CD14-positive monocyte (primary cell): ENCODE data around the gene ETDC. TPM values are rescaled to one million over a fixed set of nuclear protein-coding genes. Genes with fewer than 3 reads are reported as not detected.

Experiments
- DNase-seq, 3 donors: peaks; one replicate each; pipeline ENCODE4 v3.0.0-alpha.2; 2011 to 2022
- H2AFZ ChIP-seq: 2 replicates; pipeline ENCODE4 v1.6.0; 2012; ENCODE audit warnings: mild to moderate bottlenecking, low read depth, low read length, inconsistent platforms; ENCODE audit not compliant: insufficient read depth, poor library complexity, severe bottlenecking
- H3K27ac ChIP-seq, 2 donors: 1 replicate in 1 of 2; 2 replicates in 1 of 2; pipeline ENCODE4 v1.5.1; 2012 to 2013; ENCODE audit warnings: low read length in 2 of 2, control low read depth in 1 of 2, inconsistent platforms in 1 of 2, low read depth in 1 of 2, mild to moderate bottlenecking in 1 of 2
- H3K27me3 ChIP-seq, 2 donors: one replicate each; pipeline versions ENCODE4 v1.6.0 to v1.6.1; 2011 to 2013; ENCODE audit warnings: low read length in 2 of 2; ENCODE audit not compliant: control insufficient read depth in 2 of 2, insufficient read depth in 2 of 2
- H3K36me3 ChIP-seq, 2 donors: replicated peaks in 1 of 2; 1 replicate in 1 of 2; 2 replicates in 1 of 2; pipeline versions ENCODE4 v1.5.1 to v1.6.1; 2012 to 2013; ENCODE audit warnings: low read length in 2 of 2, control low read depth in 1 of 2, inconsistent platforms in 1 of 2, mild to moderate bottlenecking in 1 of 2; ENCODE audit not compliant: insufficient read depth in 2 of 2, control insufficient read depth in 1 of 2
- H3K4me1 ChIP-seq, 2 donors: 1 replicate in 1 of 2; 2 replicates in 1 of 2; pipeline versions ENCODE4 v1.5.1 to v1.6.1; 2012 to 2013; ENCODE audit warnings: low read length in 2 of 2, control low read depth in 1 of 2, inconsistent platforms in 1 of 2, mild to moderate bottlenecking in 1 of 2, moderate library complexity in 1 of 2; ENCODE audit not compliant: insufficient read depth in 2 of 2, control insufficient read depth in 1 of 2
- H3K4me2 ChIP-seq: replicated peaks from 2 replicates; pipeline ENCODE3; 2012; ENCODE audit warnings: low read length, moderate library complexity, mild to moderate bottlenecking; ENCODE audit not compliant: poor library complexity, severe bottlenecking; ENCODE audit errors: extremely low read depth
- H3K4me3 ChIP-seq, 3 experiments: fragments of 200-600 bp in 1 of 3; sonication (generic) in 1 of 3; replicated peaks in 1 of 3; 1 replicate in 2 of 3; 2 replicates in 1 of 3; pipeline ENCODE4 v1.5.1; 2011 to 2013; ENCODE audit warnings: low read length in 3 of 3, mild to moderate bottlenecking in 3 of 3, control low read depth in 2 of 3, low read depth in 2 of 3, inconsistent platforms in 1 of 3, moderate library complexity in 1 of 3
- H3K79me2 ChIP-seq: 2 replicates; pipeline ENCODE4 v1.6.0; 2012; ENCODE audit warnings: mild to moderate bottlenecking, control low read depth, inconsistent platforms, low read length, moderate library complexity; ENCODE audit not compliant: insufficient read depth
- H3K9ac ChIP-seq: 2 replicates; pipeline ENCODE4 v1.6.0; 2017; ENCODE audit warnings: low read length, mild to moderate bottlenecking; ENCODE audit not compliant: insufficient read depth, poor library complexity, severe bottlenecking
- H3K9me3 ChIP-seq, 2 donors: replicated peaks in 1 of 2; 1 replicate in 1 of 2; 2 replicates in 1 of 2; pipeline versions ENCODE4 v1.5.1 to v1.6.1; 2012 to 2013; ENCODE audit warnings: low read length in 2 of 2, control low read depth in 1 of 2; ENCODE audit not compliant: control insufficient read depth in 1 of 2, insufficient read depth in 1 of 2
- H4K20me1 ChIP-seq: 2 replicates; pipeline ENCODE4 v1.6.0; 2012; ENCODE audit warnings: mild to moderate bottlenecking, low read length, control low read depth, moderate library complexity; ENCODE audit not compliant: insufficient read depth
- H3K27ac Mint-ChIP-seq, 7 donors: one replicate each; pipeline ENCODE4 v1.8.0; 2020; ENCODE audit warnings: mild to moderate bottlenecking in 7 of 7, mixed read lengths in 7 of 7, moderate library complexity in 6 of 7, inconsistent platforms in 2 of 7
- H3K27me3 Mint-ChIP-seq, 3 donors: one replicate each; pipeline ENCODE4 v1.8.0; 2021 to 2022; ENCODE audit warnings: low read depth in 3 of 3, mild to moderate bottlenecking in 3 of 3, mixed read lengths in 3 of 3, moderate library complexity in 3 of 3, inconsistent platforms in 1 of 3
- H3K36me3 Mint-ChIP-seq, 2 donors: one replicate each; pipeline ENCODE4 v1.8.0; 2020; ENCODE audit warnings: mixed read lengths in 2 of 2, inconsistent platforms in 1 of 2, mild to moderate bottlenecking in 1 of 2
- H3K4me1 Mint-ChIP-seq: one replicate; pipeline ENCODE4 v1.8.0; 2020; ENCODE audit warnings: mild to moderate bottlenecking, mixed read lengths
- H3K4me3 Mint-ChIP-seq, 2 donors: one replicate each; pipeline ENCODE4 v1.8.0; 2020; ENCODE audit warnings: mild to moderate bottlenecking in 2 of 2, mixed read lengths in 2 of 2, moderate library complexity in 1 of 2
- H3K9me3 Mint-ChIP-seq, 7 donors: one replicate each; pipeline ENCODE4 v1.8.0; 2020 to 2022; ENCODE audit warnings: mixed read lengths in 7 of 7, mild to moderate bottlenecking in 6 of 7, moderate library complexity in 6 of 7, inconsistent platforms in 2 of 7
- CTCF ChIP-seq: fragments of 200-600 bp; IDR thresholded peaks from one replicate; pipeline ENCODE4 v1.8.0; 2022; ENCODE audit warnings: antibody characterized with exemption, mild to moderate bottlenecking
- WGBS: methylation state at CpG from one replicate; pipeline ENCODE4 v1.1.5; 2013; ENCODE audit warnings: missing lambda C conversion rate; ENCODE audit not compliant: insufficient coverage; 5-methylcytosine and 5-hydroxymethylcytosine counted together
- intact Hi-C, 2 donors: fragments of 100-400 bp; cut with micrococcal nuclease; formaldehyde crosslinking; loops; one replicate each; pipeline versions ENCODE4 v1.15.0 to v1.15.1; 2023
- polyA plus RNA-seq, 3 donors: library from polyadenylated mRNA; depleted of rRNA in 1 of 3; unstranded in 2 of 3; stranded (reverse) in 1 of 3; fragments of 300-500 nt in 2 of 3; fragments of >200 nt in 1 of 3; fragmentation: Illumina TruSeq in 2 of 3; gene quantifications; 1 replicate in 2 of 3; 2 replicates in 1 of 3; pipeline ENCODE4 v1.2.3, GENCODE V29; 2012 to 2021

Gene ETDC
- polyA plus RNA-seq, 3 donors, result not detected

- Histone ChIP-seq H3K4me3 (no peak overlapping the region), H3K9me3 (no peaks in the 10 kb centered on the region), H3K79me2 (no peaks in the 10 kb centered on the region), H3K4me1 (peaks cover 0 to 3% of the 10 kb centered on the region in 2 donors), H3K9ac (no peak overlapping the region), H3K4me2 (no peak overlapping the region), H3K36me3 (no peaks in the 10 kb centered on the region), H2AFZ (no peak overlapping the region), H3K27me3 (no peaks in the 10 kb centered on the region), H4K20me1 (no peaks in the 10 kb centered on the region), H3K27ac (no peak overlapping the region)
- H3K9me3 Mint-ChIP-seq, result peaks cover 0 to 1% (median 0%) of the 10 kb centered on the region in 7 donors
- H3K27ac Mint-ChIP-seq, result peak overlapping the region in 1 of 7 donors; percentile 23
- peaks cover 15% of the 10 kb centered on the region for H3K4me1 Mint-ChIP-seq
- no peaks in the 10 kb centered on the region for H3K27me3 Mint-ChIP-seq
- no peak for DNase-seq
- H3K4me3 Mint-ChIP-seq, result no peak overlapping the region
- no peaks in the 10 kb centered on the region for H3K36me3 Mint-ChIP-seq
- no peak for TF ChIP-seq CTCF
- WGBS, result no CpG with 5 or more reads among the region's 3 CpGs
- intact Hi-C loops, result no loop called here
Measured at GRCh38 chrX:135307171-135307570, 2.1 kb upstream of the ETDC start.

GRCh38 chrX:135308345-135308855, 880 bp upstream of the ETDC start:
- no CpG with 5 or more reads among the region's 1 CpG for whole genome bisulfite sequencing
- Histone ChIP-seq H3K27me3 (no peaks in the 10 kb centered on the region), H4K20me1 (no peaks in the 10 kb centered on the region), H3K36me3 (no peaks in the 10 kb centered on the region), H3K4me3 (no peak overlapping the region), H2AFZ (no peak overlapping the region), H3K27ac (no peak overlapping the region), H3K9ac (no peak overlapping the region), H3K79me2 (no peaks in the 10 kb centered on the region), H3K4me2 (no peak overlapping the region), H3K9me3 (no peaks in the 10 kb centered on the region), H3K4me1 (peaks cover 0 to 3% of the 10 kb centered on the region in 2 donors)
- Mint-ChIP-seq H3K4me3 (no peak overlapping the region), H3K4me1 (peaks cover 15% of the 10 kb centered on the region), H3K36me3 (no peaks in the 10 kb centered on the region), H3K27me3 (no peaks in the 10 kb centered on the region), H3K27ac (no peak overlapping the region), H3K9me3 (peaks cover 0 to 2% (median 0%) of the 10 kb centered on the region in 7 donors)
- no peak for TF ChIP-seq CTCF
- DNase-seq, result no peak
- intact Hi-C loops, result no loop called here
